Stimulated activated CD8-positive, alpha-beta memory T cell treated with anti-CD3 and anti-CD28 coated beads, Interleukin-12 subunit alpha, Interleukin-12 subunit beta, amount 100 ng/mL, for 24 hours (primary cell): ENCODE results near the gene C1QTNF4.
"Not testable (repeated sequence)": the region's sequence is repeated elsewhere in the genome, so short reads cannot be mapped to it uniquely, and the experiment has no call there.

ENCODE experiments used
- DNase-seq: peaks from one replicate; pipeline ENCODE4 v3.0.0-alpha.2; 2020; ENCODE audit errors: extremely low read depth

The C1QTNF4 gene

DNA sequence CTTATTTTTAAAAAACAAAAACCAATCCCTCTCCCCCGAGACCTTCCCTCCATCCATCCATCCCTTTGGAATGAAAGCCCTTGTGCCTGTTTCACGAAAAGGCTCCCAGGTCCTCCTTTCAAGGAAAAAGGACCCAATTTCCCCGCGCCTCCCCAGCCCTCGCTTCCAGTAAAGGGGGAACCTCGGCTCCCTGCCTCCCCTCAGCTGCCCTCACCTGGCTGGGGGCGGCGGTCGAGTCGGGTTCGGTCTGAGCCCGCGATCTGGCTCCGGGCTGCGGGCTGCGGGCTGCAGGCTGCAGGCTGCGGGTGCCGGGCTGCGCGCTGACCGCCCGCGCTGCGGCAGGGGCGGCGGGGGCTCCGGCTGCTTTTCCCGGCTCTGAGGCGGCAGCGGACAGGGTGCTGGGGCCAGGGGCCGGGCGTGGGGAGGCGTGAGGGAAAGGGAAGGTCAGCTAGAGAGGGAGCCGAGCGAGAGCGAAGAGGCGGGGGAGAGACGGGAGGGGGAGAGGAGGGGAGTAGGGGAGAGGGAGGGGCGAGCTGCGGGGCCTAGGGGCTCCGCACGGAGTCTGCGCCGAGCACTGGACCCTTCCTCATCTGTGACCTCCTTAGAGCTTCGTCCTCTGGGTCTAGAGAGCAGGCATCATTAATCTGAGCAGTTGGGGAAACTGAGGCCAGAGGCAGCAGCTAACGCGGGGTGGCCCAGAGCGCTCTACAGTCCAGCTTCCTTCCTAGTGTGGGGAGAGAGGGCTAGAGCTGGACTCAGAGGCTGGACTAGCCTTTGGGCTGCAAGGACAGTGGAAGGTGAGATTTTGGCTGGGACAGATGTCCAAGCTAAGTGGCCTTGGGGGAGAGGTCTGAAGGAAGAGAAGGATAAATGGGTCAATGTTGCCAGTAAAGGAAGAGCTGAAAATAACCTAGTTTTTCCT is at the start of gene C1QTNF4:
TSS of gene C1QTNF4 (minus strand) at position 478 of the 922 bp plus-strand sequence. CDS start 3,601 bp downstream, outside the sequence.
- DNase-seq = no peak

DNA sequence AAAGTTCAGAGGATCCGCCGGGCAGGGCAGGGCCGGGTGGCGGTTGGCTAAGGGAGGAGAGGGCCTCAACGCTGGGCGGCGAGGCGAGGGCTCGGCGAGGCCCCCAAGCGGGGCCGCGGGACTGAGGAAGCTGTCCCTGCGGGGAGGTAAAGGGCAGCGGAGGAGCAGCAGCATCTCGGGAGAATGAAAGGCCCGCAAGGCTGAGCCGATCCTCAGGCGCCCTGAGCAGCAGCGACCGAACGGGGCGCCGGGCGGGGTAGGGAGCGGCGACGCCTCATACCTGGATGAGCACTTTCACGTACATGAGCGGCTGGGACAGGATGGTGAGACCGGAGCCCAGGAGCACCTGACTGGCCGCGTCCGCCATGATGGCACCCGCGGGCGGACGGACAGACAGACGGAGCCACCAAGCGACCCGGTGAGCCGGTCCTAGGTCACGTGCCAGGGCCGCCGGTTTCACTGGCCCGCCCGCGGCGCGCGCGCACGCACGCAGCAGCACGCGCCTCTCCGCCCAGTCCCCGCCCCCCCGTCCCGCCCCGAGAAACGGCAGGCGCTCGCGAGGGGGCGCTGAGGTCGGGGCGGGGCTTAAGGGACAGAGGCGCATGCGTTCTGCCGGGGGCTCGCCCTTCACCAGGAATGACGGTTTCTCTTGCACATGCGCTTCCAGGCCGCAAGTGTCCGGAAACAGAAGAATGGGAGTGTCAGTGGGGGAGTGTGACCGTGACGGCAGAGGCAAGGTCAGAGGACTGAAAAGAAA is 48.1 kb upstream of the C1QTNF4 start, which contains the start of gene MTCH2:
TSS of gene MTCH2 (minus strand) at position 461 of the 757 bp plus-strand sequence. CDS start at position 367, 94 bp downstream.
- DNase-seq = peak; percentile 93

DNA sequence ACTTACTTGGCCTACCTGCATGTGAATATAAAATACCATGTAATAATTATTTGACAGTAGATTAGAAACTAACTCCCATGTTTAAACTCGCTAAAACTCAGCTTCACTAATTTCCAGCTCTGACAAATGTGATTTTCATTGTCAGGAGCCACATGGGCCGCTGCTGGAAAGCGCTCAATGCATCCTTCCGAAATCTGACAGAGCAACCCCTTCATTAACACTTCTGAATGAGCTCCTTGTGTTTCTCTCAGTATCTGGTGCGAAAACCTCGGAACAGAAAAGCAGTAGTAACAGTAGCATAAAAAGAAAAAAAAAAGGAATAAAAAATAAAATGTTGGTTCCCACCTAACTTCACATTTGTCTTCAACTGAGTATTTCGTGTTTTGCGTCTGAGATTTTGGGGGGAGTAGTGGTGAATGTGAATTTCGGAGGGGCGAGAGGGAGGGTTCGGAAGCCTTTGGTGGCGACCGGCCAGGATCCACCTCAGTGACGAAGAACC is 47.4 kb upstream of the C1QTNF4 start:
- no peak for DNase-seq

DNA sequence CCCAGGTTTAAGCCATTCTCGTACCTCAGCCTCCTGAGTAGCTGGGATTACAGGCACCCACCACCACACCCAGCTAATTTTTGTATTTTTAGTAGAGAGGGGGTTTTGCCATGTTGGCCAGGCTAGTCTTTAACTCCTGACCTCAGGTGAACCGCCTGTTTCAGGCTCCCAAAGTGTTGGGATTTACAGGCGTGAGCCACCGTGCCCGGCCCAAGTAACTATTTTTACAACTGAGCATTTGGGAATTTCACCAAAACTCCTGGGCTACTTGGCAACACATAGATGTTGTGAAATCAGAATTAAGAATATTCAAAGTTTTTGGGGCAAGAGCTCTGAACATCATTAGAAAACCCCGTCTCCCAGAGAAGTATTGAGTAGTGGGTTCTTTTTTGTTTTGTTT is 46.3 kb upstream of the C1QTNF4 start:
- DNase-seq = not testable (repeated sequence)

DNA sequence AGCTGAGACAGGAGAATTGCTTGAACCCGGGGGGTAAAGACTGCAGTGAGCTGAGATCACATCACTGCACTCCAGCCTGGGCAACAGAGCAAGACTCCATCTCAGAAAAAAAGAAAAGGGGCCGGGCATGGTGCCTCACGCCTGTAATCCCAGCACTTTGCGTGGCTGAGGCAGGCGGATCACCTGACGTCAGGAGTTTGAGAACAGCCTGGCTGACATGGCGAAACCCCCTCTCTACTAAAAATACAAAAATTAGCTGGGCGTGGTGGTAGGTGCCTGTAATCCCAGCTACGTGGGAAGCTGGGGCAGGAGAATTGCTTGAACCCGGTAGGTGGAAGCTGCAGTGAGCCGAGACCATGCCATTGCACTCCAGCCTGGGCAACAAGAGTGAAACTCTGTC is 42.1 kb upstream of the C1QTNF4 start:
- DNase-seq = not testable (repeated sequence)

DNA sequence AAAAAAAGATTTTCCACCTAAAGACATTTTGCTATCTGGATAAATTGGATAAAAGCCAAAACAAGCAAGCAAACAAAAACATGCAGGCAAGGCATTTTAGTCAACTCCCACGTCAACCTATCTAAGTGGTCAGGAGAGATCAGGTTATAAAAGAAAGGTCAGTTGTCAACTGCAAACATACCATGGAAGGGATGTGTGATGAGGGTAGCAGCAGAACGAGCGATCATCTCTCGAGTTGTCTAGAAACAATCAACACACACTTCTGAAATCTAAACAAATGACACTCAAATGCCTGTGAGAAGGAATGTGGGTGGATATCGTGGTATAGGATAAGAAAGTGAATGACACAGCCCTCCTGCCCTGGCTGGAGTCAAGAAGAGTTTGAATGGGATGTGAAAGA is 37.3 kb upstream of the C1QTNF4 start:
- no peak for DNase-seq

DNA sequence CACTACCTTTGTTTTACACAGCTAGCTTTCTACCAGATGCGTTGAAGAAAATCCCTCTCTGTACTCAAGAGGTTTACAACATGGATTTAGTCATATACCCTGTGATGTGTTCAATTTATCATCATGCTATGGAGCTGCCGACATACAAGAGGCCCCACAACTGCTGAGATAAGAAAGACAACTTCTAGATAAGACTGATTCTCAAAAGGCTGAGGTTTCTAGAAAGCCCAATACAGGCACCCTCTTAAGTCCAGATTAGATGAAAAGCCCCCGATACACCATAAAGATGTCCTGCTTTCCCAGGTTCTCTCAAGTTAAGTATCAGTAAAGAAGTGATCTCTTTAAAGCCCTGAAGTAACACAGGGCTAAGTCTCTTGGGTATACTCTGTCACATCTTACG is 33.8 kb upstream of the C1QTNF4 start:
- no peak for DNase-seq

DNA sequence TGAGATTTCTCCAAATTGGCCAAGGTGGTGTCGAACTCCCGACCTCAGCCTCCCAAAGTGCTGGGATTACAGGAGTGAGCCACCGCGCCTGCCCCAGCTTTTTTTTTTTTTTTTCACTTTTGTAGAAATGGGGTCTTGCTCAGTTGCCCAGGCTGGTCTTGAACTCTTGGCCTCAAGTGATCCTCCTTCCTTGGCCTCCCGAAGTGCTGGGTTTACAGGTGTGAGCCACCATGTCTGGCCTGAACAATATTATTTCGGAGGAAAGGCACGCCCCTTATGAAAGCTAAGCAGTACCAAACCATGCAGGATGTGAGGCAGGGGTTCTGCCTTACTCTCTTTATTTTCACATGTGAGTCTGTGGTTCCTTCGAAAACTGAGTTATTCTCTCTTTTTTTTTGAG is 32.0 kb upstream of the C1QTNF4 start:
- no peak for DNase-seq

DNA sequence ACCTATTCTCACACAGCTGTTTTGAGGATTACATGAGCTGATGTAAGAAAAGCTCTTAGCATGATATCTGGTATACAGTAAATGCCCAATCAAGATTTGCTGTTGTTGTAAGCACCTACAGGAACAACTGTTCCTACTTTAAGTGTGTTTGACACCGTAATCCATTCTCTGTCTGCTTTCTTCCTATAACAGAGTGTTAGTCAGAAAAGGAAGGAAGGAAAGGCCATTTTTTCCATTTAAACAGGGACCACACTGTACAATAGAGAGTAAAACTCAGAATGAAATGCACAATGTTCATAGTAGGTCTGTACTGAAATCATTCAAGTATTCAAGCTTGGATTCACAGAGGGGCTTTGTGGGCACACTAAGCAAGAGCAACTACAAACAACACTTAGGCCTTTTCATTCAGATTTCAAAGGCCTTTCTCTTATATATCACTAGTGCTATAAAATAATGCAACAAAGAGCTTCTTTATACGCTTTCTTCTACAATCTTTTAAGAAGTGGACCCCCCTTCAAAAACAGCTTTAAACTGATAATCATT is 26.7 kb upstream of the C1QTNF4 start:
- no peak for DNase-seq

DNA sequence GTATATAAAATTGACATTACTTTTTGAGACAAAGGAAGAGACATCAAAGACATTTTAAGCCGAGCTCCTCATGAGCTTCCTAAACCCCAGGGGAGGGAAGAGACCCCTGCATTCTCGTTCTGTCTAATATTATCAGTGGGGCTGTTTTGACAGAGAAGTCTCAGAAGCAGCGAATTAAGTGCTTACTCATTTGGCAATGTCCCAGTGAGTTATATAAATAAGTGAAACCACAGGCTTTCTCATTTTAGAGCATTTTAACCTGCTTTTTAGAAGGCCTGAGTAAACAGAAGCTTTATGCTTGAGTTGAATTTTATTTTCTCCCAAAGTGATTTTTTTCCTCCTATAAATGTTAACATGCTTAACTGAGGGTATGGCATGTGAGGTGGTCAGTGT is 23.2 kb upstream of the C1QTNF4 start:
- DNase-seq = no peak

DNA sequence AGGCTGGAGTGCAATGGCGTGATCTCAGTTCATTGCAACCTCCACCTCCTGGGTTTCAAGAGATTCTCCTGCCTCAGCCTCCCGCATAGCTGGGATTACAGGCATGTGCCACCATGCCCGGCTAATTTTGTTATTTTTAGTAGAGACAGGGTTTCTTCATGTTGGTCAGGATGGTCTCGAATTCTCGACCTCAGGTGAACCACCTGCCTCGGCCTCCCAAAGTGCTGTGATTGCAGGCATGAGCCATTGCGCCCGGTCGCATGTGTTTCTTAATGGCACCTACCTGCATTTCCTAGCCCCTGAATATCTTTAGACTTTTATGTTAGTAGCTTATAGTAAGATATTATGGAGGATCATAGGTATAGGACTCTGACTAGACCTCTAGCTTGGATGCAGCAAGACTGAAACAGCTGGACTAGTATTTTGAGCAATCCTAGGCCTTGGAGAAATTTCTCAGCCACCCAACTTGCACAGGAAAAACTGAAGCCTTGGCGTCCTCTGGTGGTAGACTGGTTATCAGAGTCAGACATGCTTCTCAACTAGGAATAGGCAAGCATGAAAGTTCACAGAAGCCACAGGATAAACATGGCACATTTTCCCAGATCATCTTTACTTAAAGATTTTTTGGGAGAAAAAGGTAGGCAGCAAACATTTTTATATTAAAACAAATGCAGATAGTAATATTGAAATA is 22.7 kb upstream of the C1QTNF4 start:
- no peak for DNase-seq

DNA sequence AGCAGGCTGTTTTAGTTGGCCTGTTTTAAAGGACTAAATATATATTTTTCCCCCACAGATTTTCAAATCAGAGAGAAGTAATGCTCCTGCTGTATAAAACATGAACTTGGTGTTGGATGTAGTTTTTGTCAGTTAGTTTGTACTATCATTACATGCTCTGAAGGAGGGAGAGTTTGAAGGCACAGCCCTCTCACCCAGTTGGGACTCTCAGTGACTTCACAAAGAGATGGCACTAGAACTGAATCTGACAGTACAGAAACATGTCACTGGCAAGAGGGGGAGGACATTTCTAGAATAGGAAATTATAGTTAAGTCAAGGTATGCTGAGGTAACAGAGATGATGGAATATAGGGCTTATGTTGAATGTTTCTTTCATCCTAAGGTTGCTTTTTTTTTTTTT is 21.0 kb upstream of the C1QTNF4 start:
- DNase-seq = no peak

DNA sequence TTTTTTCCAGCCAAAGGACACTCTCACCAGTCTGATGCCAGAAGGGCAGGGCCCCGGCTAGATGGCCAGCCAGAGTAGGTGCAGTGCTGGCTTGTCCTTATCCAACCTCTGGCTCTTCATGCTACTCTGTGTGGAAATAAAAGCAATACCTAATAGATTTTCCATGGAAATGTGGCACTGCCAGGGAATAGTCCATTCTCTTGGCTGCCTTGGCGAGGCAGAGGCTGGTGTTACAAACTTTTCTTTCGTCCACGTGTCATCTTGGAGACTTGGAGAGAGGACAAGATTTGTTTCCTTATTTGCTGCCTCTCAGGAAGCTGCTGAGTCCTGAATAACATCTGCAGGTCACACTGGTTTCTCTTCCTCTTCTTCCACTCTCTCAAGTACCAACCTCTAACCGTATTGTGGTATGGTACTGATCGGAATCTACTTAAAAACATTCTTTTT is 17.2 kb upstream of the C1QTNF4 start:
- no peak for DNase-seq

DNA sequence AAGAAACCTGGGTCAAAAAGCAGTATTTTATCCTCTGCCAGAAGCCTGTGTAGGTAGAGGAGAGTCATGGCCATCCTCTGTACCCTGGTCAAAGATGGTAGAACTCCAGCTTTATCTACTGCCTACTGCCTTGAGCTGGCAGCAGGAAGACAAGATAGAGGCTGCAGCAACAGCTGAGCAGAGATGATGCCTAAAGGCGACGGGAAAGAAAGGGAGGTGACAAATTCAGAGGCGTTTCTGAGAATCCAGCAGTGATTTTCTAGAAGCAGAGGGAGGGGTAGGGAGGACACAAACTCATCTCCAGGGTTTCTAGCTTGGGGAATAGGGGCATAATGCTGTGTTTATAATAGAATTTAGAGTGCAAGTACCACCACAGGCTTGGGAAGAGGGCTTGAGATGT is 15.5 kb upstream of the C1QTNF4 start:
- no peak for DNase-seq

DNA sequence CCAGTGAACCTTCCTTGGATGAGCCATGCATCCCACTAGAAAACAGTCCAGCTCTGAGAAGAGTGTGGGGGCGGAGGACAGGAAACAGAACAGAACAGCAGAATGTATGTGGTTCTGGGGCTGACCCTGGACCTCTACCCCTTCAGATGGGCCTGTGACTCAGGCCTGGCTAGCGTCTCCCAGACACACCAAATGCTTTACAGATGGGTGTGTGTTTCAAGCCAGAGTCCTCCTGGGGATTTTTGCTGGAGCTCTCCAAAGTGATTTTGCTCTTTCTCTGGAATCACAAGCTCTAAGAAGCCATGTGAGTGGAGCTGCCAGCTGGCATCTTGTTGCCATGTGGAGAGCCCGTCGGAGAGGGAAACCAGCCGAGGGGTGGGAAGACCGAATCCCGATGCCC is 13.2 kb upstream of the C1QTNF4 start:
- no peak for DNase-seq

DNA sequence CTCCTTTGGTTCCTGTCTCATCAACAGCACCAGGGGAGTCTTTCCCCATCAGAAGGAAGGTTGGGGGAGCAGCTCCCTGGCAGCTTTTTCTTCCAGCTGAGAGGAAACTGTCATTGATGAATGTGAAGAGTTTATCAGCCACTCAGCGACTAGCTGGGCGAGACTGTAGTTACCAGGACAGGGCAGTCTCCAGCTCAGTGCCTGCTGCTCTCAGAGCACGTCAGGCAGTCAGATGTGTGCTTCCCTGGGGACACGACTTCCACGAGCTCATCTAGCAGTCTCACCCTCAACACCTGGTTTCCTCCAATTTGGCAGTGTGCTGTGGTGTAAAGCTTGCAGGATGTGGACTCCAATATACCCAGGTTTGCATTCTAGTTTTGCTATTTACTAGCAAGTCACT is 12.5 kb upstream of the C1QTNF4 start:
- DNase-seq = no peak

DNA sequence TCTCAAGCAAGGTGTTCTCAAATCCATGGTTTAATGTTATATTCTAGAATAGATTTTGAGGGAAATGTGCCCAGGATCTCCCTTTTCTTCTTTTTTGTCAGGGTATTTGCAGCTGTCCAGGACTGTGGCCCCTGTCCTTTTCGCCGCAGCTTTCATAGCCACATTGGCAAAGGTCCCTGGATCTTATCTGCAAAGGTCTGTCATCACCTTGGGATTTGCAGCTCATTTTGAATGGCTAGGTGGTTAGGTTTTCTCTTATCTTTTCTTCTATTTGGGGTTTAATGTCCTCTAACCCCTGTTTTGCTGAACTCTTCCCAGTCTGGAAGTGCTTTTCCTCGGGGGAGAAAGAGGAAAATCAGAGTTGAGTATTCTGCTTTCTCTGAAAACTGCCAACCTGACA is 11.7 kb upstream of the C1QTNF4 start:
- DNase-seq = no peak

DNA sequence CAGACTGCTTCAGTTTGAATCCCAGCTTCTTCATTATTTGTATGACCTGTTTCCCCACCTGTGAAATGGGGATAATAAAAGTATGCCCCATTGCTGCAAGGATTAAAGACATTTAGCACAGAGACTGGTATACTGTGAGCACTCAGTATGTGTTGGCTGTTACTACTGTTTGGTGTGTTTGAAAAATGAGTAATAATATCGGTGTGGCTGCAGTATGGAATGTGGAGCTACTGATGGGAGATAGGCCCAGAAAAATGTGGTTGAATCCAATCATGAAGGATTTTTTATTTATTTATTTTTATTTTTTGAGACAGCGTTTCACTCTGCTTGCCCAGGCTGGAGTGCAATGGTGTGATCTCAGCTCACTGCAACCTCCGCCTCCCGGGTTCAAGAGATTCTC is 9.1 kb upstream of the C1QTNF4 start:
- DNase-seq = no peak

DNA sequence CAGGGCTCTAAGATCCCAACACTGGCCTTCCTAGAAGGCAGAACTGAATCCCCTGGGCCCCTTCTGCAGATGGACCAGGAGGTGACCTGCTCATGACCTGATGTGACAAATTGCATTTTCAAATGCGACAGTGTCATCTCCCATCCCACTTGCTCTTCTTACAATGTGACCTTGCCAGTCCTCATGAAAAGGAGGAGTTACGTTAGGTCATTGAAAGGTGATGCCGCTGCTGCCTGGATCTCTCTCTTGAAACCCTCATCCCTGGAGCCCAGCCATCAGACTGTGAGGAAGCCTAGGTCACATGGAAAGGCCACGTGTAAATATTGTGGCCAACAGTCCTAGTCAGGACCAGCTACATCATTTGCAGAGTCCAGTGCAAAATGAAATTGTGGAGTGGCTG is 5.7 kb upstream of the C1QTNF4 start:
- no peak for DNase-seq

DNA sequence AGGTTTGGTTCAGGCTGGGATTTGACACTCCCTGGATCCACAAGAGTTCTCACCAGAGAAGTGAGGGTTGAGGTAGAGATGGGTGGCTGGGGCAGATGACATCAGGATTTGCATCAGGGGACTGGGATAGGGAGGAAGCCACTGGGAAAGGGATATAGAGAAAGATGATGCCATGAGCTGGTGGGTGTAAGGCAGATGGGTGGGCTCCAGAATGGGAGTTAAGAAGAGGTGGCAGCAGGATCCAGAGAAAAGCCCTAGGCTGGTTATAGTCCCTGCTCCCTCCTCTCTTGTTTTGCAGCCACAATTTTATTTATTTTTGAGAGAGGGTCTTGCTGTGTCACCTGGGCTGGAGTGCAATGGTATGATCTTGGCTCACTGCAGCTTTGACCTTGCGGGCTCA is 1.8 kb upstream of the C1QTNF4 start:
- no peak for DNase-seq

DNA sequence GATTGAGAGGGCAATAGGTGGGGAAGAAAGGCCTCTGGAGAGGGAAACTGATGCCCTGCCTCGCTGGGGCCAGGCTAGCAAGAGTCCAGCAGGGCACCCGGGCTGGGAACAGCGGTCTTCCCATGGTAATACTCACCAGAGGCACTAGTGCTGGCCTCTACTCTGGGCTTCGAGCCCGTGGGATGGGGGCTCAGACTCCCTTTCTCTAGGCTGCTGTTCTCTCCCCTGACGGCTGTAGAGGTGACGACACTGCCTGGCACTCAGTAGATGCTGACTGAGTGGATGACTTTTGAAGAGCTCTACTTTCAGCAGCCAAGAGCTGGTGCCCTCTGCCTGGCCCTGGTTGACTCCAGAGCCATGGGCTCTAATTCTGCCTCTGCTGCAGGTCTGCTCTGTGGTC is 818 bp upstream of the C1QTNF4 start:
- DNase-seq = no peak

DNA sequence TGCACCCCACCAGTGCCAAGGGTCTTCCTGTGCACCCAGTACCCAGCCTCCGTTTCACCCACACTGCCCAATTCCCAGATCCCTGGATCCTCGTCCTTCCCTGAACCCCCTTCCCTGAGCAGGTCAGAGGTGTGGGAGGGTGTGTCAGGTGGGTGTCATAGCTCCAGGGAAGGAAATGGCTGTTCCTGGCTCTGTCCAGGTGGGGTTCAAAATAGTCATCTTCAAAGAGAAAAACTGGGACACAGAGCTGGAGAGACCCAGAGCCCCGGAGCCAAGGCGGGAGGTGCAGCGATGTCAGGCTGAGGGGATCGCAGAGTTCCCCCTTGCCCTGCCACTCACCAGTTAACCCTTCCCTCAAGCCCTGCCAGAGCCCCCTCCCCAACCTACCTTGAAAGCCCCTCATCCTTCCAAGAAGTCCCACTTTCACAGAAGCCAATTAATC is 698 bp downstream of the C1QTNF4 start:
- no peak for DNase-seq
